Measurements from ENCODE around the gene LMO1.

GRCh38 chr11:8266246-8267241 lies 2.9 kb upstream of the LMO1 start:
- TF ChIP-seq POLR2AphosphoS5 (IDR thresholded peaks at IDR 0.05) (no peak), CTCF (IDR thresholded peaks at IDR 0.05) (no peak)
